Ramos (cell line): Measurements from ENCODE around the gene LATS1.
"Not testable (repeated sequence)": the region's sequence is repeated elsewhere in the genome, so short reads cannot be mapped to it uniquely, and the experiment has no call there.

Source experiments
- in situ Hi-C: fragments of 300-500 bp; cut with MboI; formaldehyde crosslinking; loops from one replicate; pipeline ENCODE4 v1.14.3; 2022; ENCODE audit warnings: low sequenced_read_pairs; ENCODE audit not compliant: unreplicated experiment

Gene LATS1

DNA sequence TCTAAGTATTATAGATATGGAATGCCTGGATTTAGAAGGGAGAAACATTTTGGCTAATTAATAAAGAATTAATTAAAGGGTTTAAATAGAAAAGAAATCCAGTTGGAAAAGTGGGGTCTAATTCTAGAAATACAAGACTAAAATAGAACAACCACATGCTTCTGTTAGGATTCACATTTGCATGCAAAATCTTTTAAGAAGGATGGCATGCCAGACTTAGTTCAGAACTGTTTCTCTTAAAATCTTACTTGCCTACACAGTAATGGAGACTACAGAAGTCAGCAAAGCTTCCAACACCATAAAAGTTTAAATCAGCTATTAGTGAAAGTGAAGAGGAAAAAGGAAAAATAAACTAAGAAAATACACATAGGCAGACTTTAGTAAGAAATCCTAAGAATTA lies 36.7 kb downstream of the LATS1 start:
- in situ Hi-C loops, result no loop called here

DNA sequence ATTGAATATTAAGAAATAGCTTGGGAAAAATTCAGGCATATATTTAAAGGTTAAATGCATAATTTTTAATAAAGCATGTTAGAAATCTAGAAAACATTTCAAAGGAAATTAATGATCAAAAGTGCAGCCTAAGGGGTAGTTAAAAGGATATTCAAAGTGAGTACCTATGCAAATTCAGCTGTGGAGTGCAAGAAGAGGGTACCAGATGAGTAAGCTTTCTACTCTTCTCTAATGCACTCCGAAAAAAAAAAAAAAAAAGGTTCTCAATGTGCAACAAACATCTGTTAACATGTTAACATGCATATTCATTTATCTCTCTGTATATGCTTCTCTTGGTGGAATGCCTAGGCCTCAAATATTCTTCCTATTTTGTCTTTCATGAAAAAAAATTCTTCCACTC lies 37.4 kb downstream of the LATS1 start:
- in situ Hi-C loops, result no loop called here

DNA sequence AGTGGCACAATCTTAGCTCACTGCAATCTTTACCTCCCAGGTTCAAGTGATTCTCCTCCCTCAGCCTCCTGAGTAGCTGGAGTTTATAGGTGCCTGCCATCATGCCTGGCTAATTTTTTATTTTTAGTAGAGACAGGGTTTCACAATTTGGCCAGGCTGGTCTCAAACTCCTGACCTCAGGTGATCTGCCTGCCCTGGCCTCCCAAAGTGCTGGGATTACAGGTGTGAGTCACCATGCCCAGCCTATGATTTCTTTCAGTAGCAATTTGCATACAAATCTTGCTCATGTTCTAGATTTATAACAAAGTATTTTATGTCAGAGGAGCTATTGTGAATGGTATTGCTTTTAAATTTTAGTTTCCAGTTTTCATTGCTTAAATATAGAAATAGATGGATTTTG lies 45.6 kb downstream of the LATS1 start:
- in situ Hi-C loops, result not testable (repeated sequence)

DNA sequence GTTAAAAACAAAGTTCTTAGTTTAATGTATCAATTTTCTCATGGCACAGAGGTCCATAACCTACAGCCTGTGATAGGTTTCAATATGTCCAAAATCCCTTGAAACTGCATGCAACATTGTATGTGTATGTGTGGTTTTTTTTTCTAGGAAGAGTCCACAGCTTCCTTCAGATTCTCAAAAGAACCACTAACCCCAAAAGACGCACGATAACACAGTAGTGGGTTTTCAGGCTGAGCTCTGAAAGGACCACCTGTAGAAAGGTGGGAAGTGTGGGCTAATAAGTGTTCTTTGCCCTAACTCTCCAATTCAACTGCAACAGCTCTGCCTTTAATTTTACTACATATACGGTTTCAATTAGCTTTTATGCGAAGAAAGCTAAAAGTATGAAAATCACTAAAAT lies 57.9 kb downstream of the LATS1 start:
- in situ Hi-C loops, result no loop called here

DNA sequence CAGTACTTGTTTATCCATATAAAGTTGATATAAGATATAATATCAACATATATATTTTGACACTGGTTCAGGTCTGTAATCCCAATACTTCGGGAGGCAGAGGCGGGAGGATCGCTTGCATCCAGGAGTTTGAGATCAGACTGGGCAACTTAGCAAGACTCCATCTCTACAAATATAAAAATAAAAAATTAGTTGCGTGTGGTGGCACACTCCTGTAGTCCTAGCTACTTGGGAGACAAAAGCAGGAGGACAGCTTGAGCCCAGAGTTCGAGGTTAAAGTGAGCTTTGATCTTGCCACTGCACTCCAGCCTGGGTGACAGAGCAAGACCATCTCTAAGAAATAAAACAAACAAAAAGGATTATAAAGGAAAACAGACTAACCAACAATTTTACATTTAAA lies 60.5 kb downstream of the LATS1 start:
- in situ Hi-C loops, result no loop called here

DNA sequence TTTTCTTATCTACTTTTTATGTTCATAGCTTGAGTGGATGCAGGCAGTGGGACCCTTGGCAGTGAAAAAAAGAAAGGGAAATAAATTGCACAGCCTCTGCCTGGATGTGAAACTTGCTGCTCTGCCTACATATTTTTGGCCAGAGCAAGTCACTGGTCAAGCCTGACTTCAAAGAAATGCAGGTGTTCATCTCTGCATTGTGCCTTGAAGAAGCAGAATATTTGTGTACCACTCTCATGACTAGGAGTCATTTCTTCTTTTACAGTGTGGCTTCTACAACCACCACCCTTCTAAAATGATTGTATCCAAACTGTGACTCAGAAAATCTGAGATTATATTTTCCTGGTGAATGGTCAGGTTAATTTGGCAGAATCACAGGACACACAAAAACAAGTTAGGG lies 66.8 kb downstream of the LATS1 start:
- in situ Hi-C loops, result no loop called here

DNA sequence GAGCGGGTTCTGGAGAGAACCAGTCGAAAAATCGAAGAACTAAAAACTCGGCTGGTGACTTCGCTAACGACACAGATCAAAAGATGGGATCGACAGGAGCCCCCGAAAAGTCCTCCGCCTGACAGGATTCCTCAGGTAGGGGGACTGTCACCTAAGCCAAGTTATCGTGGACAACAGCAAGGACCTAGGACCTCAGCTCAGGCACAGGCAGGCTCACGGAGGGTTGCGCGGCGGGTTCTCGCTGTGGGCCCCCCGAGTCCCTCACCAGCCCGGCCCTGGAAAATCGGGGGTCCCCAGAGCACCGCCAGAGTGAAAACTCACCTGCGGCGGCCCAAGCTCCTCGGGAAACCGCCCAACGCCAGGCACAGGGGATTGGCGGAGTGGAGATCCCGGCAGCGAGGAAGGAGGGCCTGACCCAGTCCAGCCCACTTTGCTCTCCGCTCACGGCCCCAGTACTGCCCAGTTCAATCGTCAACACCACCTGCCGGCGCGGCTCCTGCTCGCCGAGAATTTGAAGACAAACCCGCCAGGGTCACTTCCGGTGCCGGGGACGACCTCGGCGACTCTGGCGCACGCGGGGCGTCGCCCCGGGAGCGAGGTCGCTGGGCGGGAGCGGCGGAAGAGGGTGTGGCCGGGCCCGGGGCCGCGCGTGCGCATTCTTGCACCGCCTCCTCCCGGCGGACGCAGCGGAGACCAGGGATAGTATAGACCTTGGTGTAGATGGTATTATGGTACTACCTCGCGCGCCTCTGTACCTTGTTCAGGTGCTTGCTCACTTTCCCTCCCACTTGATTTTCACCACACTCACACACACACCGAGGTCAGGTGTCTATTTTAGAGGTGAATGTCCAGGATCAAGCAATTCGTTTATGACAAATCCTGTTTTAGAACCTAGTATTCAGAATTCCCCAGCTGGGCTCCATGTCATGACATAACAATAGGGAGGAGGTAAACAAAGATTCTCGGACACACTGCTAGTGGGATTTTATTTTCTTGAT lies 69.5 kb downstream of the LATS1 start, which contains the start of gene KATNA1:
Gene KATNA1, minus strand, starts transcription at position 567 of the 998 bp plus-strand sequence. CDS start 10,167 bp downstream, outside the sequence.
- in situ Hi-C loops, result no loop called here

DNA sequence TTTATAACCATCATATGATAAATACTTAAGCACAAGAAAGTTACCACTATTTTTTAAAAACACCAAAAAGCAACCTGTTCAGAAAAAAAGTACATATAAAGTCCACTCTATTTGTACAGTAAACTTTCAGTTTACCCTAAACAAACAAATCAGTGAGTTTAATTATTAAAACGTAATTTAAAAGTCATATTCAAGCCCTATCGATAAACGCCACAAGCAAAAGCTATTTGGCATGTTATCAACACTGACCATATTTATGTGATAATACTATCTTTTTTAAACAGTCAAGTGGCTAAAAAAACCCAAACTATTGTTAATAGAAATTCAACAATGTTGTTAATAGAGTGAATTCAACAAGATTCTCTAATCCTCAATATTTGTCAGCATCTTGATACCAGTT lies 71.3 kb downstream of the LATS1 start:
- in situ Hi-C loops, result no loop called here

DNA sequence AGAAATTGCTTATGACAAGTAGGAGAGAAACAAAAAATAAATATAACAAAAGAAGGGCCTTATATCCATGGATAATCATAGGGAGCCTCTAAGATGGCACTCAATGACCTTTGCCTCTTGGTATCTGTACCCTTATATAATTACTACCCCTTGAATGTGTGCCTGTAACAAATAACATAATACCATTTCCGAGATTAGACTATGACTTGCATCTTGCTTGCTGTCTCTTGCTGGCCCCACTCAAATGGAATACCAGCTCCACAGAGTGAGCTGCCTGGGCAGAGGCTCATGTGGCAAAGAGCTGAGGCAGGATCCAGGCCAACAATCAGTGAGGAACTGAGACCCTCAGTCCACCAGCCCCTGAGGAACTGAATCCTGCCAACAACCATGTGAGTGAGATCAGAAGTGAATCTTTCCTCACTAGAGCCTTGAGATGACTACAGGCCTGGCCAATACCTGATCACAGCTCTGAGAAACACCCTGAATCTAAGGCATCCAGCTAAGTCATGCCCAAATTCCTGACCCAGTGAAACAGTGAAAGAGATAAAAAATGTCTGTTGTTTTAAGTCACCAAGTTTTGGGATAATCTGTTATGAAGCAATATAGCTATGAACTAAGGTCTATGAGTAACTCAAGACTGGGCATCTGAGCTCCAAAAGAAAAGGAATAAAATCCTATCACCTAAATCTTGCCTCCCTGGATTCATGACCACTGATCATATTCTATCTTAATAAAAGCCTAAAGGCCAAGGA lies 74.9 kb downstream of the LATS1 start:
- in situ Hi-C loops, result no loop called here

DNA sequence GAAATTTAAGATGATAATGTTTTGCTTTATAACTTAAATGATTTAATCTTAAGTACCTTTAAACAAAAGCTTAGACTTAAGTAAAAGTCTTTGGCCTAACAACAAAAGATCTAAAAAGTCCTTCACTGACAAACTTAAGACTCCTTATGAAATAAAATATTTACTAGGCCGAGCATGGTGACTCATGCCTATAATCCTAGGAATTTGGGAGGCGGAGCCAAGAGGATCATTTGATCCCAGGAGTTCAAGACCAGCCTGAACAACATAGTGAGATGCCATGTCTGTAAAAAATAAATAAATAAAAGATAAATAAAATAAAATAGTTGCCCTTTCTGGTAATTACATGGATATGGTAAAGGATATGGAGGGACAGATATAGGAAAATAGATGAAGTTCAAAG lies 81.8 kb downstream of the LATS1 start:
- in situ Hi-C loops, result no loop called here

DNA sequence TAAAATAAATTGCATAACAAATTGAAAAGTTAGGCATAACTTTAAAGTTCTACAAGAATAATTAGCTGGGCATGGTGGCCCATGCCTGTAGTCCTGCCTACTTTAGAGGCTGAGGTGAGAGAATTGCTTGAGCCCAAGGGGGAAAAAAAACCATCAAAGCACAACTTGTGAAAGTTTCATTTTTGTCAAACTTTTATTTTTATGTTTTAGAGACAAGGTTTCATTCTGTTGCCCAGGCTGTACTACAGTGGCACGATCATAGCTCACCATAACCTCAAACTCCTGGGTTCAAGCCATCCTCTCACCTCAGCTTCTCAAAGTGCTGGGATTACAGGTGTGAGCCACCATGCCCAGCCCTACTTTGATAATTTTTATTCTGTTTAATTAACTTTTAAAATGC lies 83.6 kb downstream of the LATS1 start:
- in situ Hi-C loops, result no loop called here

DNA sequence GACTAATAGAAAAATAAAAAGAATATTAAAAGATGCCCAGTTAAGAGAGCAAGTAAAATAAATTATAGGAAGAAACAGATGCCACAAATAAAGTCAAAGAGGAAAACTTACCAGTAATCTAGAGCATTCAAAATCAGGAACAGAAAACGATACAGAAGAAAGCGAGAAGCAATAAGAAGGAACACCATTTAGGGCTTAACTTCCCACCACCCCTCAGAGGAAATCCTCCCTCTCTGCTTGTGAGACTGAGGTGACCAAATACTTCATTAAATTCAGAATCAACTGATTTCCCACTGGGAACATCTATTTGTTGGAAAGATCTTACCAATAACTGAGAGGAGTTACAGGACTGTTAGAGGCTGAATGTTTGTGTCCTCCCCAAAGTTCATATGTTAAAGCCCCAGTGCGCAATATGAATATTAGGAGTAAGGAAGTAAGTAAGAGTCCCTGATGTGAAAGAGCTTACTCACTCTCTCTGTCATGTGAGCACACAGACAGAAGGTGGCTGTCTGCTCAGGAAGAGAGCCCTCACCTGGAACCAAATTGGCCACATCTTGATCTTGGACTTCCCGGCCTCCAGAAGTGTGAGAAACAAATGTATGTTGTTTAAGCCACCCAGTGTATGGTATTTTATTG lies 88.9 kb downstream of the LATS1 start:
- in situ Hi-C loops, result no loop called here

DNA sequence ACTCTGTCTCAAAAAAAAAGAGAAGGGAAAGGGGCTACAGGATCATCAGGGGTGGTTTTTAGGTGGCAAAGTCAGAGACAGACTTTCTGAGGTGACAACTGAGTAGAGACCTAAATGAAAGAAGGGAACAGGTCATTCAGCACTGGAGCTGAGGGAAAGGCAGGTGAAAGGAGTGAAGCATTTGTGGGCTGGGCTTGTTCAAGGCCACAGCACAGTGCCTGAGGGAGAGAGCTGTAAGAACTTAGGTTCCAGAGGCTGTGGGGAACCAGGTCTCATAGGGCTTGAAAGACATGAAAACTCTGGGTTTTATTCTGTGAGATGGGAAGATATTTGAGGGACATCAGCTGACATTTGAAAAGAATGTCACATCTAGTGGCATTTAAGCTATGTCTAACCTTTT lies 90.2 kb downstream of the LATS1 start:
- in situ Hi-C loops, result no loop called here

DNA sequence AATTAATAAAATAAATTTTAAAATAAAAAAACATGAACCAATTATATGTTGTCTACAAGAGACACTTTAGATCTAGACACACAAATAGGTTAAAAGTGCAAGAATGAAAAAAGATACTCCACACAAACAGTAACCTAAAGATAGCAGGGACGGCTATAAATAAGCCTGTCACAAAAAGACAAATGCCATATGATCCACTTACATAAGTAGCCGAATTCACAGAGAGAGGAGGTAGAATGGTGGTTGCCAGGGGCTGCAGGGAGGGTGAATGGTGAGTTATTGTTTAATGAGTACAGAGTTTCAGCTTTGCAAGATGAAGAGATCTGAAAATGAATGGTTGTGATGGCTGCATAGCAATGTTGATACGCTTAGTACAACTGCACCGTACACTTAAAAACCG lies 102.1 kb downstream of the LATS1 start:
- in situ Hi-C loops, result no loop called here

DNA sequence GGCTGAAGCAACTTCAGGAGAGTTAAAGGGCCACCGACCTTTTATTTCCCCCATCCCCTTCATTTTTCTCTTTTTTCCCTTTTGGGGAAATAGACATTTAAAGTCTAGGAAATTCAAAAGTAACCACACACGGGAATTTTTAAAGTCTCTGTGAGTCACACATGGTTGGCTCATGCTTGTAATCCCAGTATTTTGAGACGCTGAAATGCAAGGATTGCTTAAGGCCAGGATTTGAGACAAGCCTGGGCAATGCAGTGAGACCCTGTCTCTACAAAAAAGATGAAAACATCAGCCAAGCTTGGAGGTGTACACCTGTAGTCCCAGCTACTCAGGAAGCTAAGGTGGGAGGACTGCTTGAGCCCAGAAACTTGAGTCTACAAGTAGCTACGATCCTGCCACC lies 103.6 kb downstream of the LATS1 start:
- in situ Hi-C loops, result no loop called here

DNA sequence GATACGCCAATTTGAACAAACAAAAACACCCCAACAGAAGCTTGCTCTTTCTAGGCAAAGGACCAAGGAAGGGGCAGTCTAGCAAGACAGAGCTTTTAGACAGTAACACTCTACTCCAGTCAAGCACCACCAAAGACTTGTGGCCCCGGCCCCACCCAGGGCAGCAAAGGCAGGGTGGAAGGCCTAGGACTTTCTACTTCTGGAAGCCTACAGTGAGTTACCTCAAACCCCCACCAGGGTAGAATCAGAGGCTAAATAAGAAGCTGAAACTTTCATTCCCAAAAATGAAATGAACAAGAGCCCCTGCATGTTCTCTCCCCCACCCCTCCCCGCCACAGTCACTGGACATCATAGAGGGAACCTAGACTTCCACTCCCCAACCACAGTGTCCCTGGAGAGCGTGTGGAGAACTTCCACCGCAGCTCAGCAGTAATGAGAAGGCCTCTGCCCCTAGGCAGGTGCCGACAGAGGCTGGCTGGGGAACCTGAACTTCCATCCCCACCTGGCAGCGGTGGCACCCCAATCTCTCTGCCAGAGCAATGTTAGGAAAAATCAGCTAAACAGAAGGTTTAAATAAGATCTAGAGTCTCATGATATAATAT lies 109.4 kb downstream of the LATS1 start:
- in situ Hi-C loops, result no loop called here
